Measurements from ENCODE around the gene ZCCHC24. TPM values are rescaled to one million over a fixed set of nuclear protein-coding genes. Genes with fewer than 3 reads are reported as not detected.

Gene ZCCHC24
- total RNA-seq, 1 experiment from 2014 or later: 3.8 TPM

GRCh38 chr10:79430936-79431335 lies 14.5 kb downstream of the ZCCHC24 start:
- H3T11ph ChIP-seq (ENCODE audit: low read length): no peak overlapping the region
- no peak overlapping the region for H3K27ac Mint-ChIP-seq
- H3K36me3 Mint-ChIP-seq (ENCODE audit: insufficient read depth in 1 of 3, low read depth in 3 of 3): no peaks in the 10 kb centered on the region

More at GRCh38 chr10:79430936-79431335, 14.5 kb downstream of the ZCCHC24 start:
- H2BK12ac ChIP-seq (ENCODE audit: insufficient read length, low read depth, low read length): no peak overlapping the region
- H3K4me1 ChIP-seq (ENCODE audit: insufficient read depth, low read length): no peaks in the 10 kb centered on the region
- H4K8ac ChIP-seq (replicated peaks; ENCODE audit: insufficient read length, low read depth, low read length): no peak overlapping the region
- no peak overlapping the region for H3K56ac ChIP-seq (ENCODE audit: insufficient read length, low read depth, low read length)
- H3K18ac ChIP-seq (ENCODE audit: insufficient read length, low read depth, low read length): no peak overlapping the region
- no peaks in the 10 kb centered on the region for H3K79me2 ChIP-seq (ENCODE audit: insufficient read depth, low read length)
- H4K91ac ChIP-seq (ENCODE audit: insufficient read length, low read depth, low read length): no peak overlapping the region
- no peak overlapping the region for H3K27ac ChIP-seq (ENCODE audit: insufficient read length, low read depth, low read length)
- no peaks in the 10 kb centered on the region for H3K79me1 ChIP-seq (ENCODE audit: insufficient read depth, low read depth, low read length, poor library complexity, severe bottlenecking)
- Mint-ChIP-seq H3K9me3 (no peaks in the 10 kb centered on the region), H3K4me3 (no peak overlapping the region), H3K4me1 (peaks cover 3 to 24% of the 10 kb centered on the region in 2 experiments), H3K27me3 (ENCODE audit: low read depth) (no peaks in the 10 kb centered on the region; the same call in 1 of the 2 replicates)
- H2BK5ac ChIP-seq (ENCODE audit: insufficient read length, low read length): no peak overlapping the region
- no CpG with 5 or more reads among the region's 2 CpGs for WGBS (ENCODE audit: extremely low coverage, insufficient read length, low lambda C conversion rate)
- H3K27me3 ChIP-seq (ENCODE audit: insufficient read depth, low read length): no peaks in the 10 kb centered on the region
- no peaks in the 10 kb centered on the region for H4K20me1 ChIP-seq (ENCODE audit: control insufficient read depth, insufficient read depth, insufficient read length)
- H3K9me3 ChIP-seq (ENCODE audit: control insufficient read depth, low read depth, low read length): no peaks in the 10 kb centered on the region
- H4K5ac ChIP-seq (ENCODE audit: insufficient read length, low read depth, low read length): no peak overlapping the region
- H2BK20ac ChIP-seq (ENCODE audit: low read depth, low read length, poor library complexity, severe bottlenecking): no peak overlapping the region
- H3K23me2 ChIP-seq (ENCODE audit: insufficient read length, low read depth, low read length, poor library complexity, severe bottlenecking): no peaks in the 10 kb centered on the region
- H2AK5ac ChIP-seq (ENCODE audit: insufficient read length, low read length): no peak overlapping the region
- no peak overlapping the region for H2BK15ac ChIP-seq (ENCODE audit: low read depth, low read length)
- no peak for TF ChIP-seq CTCF (conservative IDR thresholded peaks at IDR 0.05)
- no peak overlapping the region for H3K14ac ChIP-seq (ENCODE audit: insufficient read depth, low read length)
- H3K4me2 ChIP-seq (ENCODE audit: insufficient read depth, insufficient read length, low read length): no peak overlapping the region
- H3K23ac ChIP-seq (ENCODE audit: insufficient read length, low read depth, low read length): no peak overlapping the region
- no peak overlapping the region for H3K9ac ChIP-seq (ENCODE audit: extremely low read depth, insufficient read length, low read length)
- H2BK120ac ChIP-seq (ENCODE audit: low read depth, low read length, poor library complexity, severe bottlenecking): no peak overlapping the region
- DNase-seq: no peak
- H2AFZ ChIP-seq (ENCODE audit: low read length): no peak overlapping the region
- no peak overlapping the region for H3K4ac ChIP-seq (ENCODE audit: low read depth, low read length)
